SH-SY5Y (cell line): ENCODE data around the gene FBXL2.

Experiments
- GATA2 ChIP-seq: IDR thresholded peaks from 2 replicates; pipeline ENCODE4 v1.6.1; 2011; ENCODE audit warnings: mild to moderate bottlenecking, low read depth, low read length
- GATA3 ChIP-seq: IDR thresholded peaks from 2 replicates; pipeline ENCODE4 v1.6.1; 2011; ENCODE audit warnings: low read depth, mild to moderate bottlenecking, low read length, moderate library complexity

- TF ChIP-seq GATA2 (no peak), GATA3 (no peak)
These were observed at the start of gene FBXL2 for GRCh38 chr3:33277193-33277882.
